Measurements from ENCODE around the gene SEPTIN10. TPM values are rescaled to one million over a fixed set of nuclear protein-coding genes. Genes with fewer than 3 reads are reported as not detected.

Gene SEPTIN10
- total RNA-seq, 1 experiment from 2014 or later: 92.5 TPM

DNA sequence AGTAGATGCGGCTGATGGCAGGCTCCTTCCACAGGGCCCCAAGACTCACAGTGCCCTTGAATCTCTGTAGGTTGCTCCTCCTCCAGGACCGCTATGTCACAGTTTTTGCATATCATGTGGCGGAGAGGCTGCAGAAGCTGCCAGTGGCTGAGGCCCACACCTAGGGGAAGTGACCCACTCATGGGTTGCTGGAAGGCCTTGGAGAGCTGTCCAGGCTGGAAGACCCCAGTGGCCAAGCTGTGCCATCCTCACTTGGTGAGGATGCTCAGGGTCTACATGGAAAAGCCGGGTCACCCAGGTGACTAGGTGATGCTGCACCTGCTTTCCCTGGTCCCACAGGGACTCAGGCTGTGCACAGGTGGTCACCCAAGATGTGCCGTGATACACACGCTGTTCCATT is 90.6 kb downstream of the SEPTIN10 start:
- Histone ChIP-seq H3K4me2 (ENCODE audit: insufficient read depth, insufficient read length, low read length) (no peak overlapping the region), H3K9ac (ENCODE audit: extremely low read depth, insufficient read length, low read length) (no peak overlapping the region), H3K27me3 (ENCODE audit: insufficient read depth, low read length) (no peaks in the 10 kb centered on the region), H2BK120ac (ENCODE audit: low read depth, low read length, poor library complexity, severe bottlenecking) (no peak overlapping the region), H3K56ac (ENCODE audit: insufficient read length, low read depth, low read length) (no peak overlapping the region), H3K23ac (ENCODE audit: insufficient read length, low read depth, low read length) (no peak overlapping the region), H4K8ac (replicated peaks; ENCODE audit: insufficient read length, low read depth, low read length) (no peak overlapping the region), H3K23me2 (ENCODE audit: insufficient read length, low read depth, low read length, poor library complexity, severe bottlenecking) (no peaks in the 10 kb centered on the region), H2BK20ac (ENCODE audit: low read depth, low read length, poor library complexity, severe bottlenecking) (no peak overlapping the region), H3K18ac (ENCODE audit: insufficient read length, low read depth, low read length) (no peak overlapping the region), H3K4me1 (ENCODE audit: insufficient read depth, low read length) (no peaks in the 10 kb centered on the region), H2AK5ac (ENCODE audit: insufficient read length, low read length) (no peak overlapping the region), H4K5ac (ENCODE audit: insufficient read length, low read depth, low read length) (no peak overlapping the region), H3K27ac (ENCODE audit: insufficient read length, low read depth, low read length) (no peak overlapping the region), H2BK15ac (ENCODE audit: low read depth, low read length) (no peak overlapping the region), H3K14ac (ENCODE audit: insufficient read depth, low read length) (no peak overlapping the region), H4K20me1 (ENCODE audit: control insufficient read depth, insufficient read depth, insufficient read length) (no peaks in the 10 kb centered on the region), H2BK5ac (ENCODE audit: insufficient read length, low read length) (no peak overlapping the region), H2BK12ac (ENCODE audit: insufficient read length, low read depth, low read length) (no peak overlapping the region), H3K4ac (ENCODE audit: low read depth, low read length) (no peak overlapping the region), H3K79me2 (ENCODE audit: insufficient read depth, low read length) (no peaks in the 10 kb centered on the region), H4K91ac (ENCODE audit: insufficient read length, low read depth, low read length) (no peak overlapping the region), H3K79me1 (ENCODE audit: insufficient read depth, low read depth, low read length, poor library complexity, severe bottlenecking) (no peaks in the 10 kb centered on the region), H2AFZ (ENCODE audit: low read length) (no peak overlapping the region), H3T11ph (ENCODE audit: low read length) (no peak overlapping the region), H3K9me3 (ENCODE audit: control insufficient read depth, low read depth, low read length) (no peaks in the 10 kb centered on the region)
- no CpG with 5 or more reads among the region's 6 CpGs for WGBS (ENCODE audit: extremely low coverage, insufficient read length, low lambda C conversion rate)
- TF ChIP-seq, protein P1, sequence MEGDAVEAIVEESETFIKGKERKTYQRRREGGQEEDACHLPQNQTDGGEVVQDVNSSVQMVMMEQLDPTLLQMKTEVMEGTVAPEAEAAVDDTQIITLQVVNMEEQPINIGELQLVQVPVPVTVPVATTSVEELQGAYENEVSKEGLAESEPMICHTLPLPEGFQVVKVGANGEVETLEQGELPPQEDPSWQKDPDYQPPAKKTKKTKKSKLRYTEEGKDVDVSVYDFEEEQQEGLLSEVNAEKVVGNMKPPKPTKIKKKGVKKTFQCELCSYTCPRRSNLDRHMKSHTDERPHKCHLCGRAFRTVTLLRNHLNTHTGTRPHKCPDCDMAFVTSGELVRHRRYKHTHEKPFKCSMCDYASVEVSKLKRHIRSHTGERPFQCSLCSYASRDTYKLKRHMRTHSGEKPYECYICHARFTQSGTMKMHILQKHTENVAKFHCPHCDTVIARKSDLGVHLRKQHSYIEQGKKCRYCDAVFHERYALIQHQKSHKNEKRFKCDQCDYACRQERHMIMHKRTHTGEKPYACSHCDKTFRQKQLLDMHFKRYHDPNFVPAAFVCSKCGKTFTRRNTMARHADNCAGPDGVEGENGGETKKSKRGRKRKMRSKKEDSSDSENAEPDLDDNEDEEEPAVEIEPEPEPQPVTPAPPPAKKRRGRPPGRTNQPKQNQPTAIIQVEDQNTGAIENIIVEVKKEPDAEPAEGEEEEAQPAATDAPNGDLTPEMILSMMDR (conservative IDR thresholded peaks at IDR 0.05): no peak
- Mint-ChIP-seq H3K4me3 (no peak overlapping the region), H3K9me3 (no peaks in the 10 kb centered on the region), H3K27ac (no peak overlapping the region), H3K27me3 (ENCODE audit: low read depth) (no peaks in the 10 kb centered on the region), H3K36me3 (ENCODE audit: insufficient read depth in 1 of 3, low read depth in 3 of 3) (no peaks in the 10 kb centered on the region), H3K4me1 (no peaks in the 10 kb centered on the region)
- no peak for DNase-seq
